WTC11 (cell line): ENCODE data around the gene PCGF1. TPM values are rescaled to one million over a fixed set of nuclear protein-coding genes. Genes with fewer than 3 reads are reported as not detected.

Experiments
- ATAC-seq: fragments of 200-7000 bp; cut with Tn5 transposase; 2 replicates; pipeline ENCODE4 v1.10.0; 2021; ENCODE audit warnings: mild to moderate bottlenecking, moderate library complexity
- CTCF ChIA-PET: fragments of 300-600 bp; sonication (Branson Sonifier 250); formaldehyde crosslinking; loops from one replicate; lab custom pipeline; 2021; ENCODE audit warnings: antibody characterized with exemption; lab: Charles Lee
- POLR2A ChIA-PET: fragments of 350-600 bp; sonication (Branson Sonifier 250); formaldehyde crosslinking; loops from one replicate; lab custom pipeline; 2021; ENCODE audit warnings: antibody characterized with exemption; lab: Charles Lee
- DNase-seq: peaks from one replicate; pipeline ENCODE4 v3.0.0; 2021; ENCODE audit warnings: low spot score
- H3K27ac Mint-ChIP-seq: 2 replicates; pipeline ENCODE4 v1.8.0; 2021; ENCODE audit warnings: mixed read lengths
- H3K27me3 Mint-ChIP-seq: 2 replicates; pipeline ENCODE4 v1.8.0; 2021; ENCODE audit warnings: low read depth, mild to moderate bottlenecking, moderate library complexity, mixed read lengths
- H3K36me3 Mint-ChIP-seq: 2 replicates; pipeline ENCODE4 v1.8.0; 2021; ENCODE audit warnings: mixed read lengths
- H3K4me1 Mint-ChIP-seq: 2 replicates; pipeline ENCODE4 v1.8.0; 2022; ENCODE audit warnings: mixed read lengths
- H3K4me3 Mint-ChIP-seq: 2 replicates; pipeline ENCODE4 v1.8.0; 2021; ENCODE audit warnings: mild to moderate bottlenecking, moderate library complexity, mixed read lengths
- H3K9me3 Mint-ChIP-seq: 2 replicates; pipeline ENCODE4 v1.8.0; 2021; ENCODE audit warnings: mixed read lengths
- ATF1 ChIP-seq: sonication (generic); formaldehyde crosslinking; IDR thresholded peaks from 2 replicates; pipeline ENCODE4 v1.8.1; 2023; ENCODE audit warnings: mild to moderate bottlenecking, moderate library complexity, missing genetic modification reagents
- CBFB ChIP-seq: sonication (generic); formaldehyde crosslinking; IDR thresholded peaks from 2 replicates; pipeline ENCODE4 v1.8.1; 2022; ENCODE audit warnings: mild to moderate bottlenecking, low read depth, missing genetic modification reagents
- CREM ChIP-seq: sonication (generic); formaldehyde crosslinking; IDR thresholded peaks from 2 replicates; pipeline ENCODE4 v1.8.1; 2022; ENCODE audit warnings: mild to moderate bottlenecking, missing genetic modification reagents, moderate library complexity
- ESRRA ChIP-seq: sonication (generic); formaldehyde crosslinking; IDR thresholded peaks from 2 replicates; pipeline ENCODE4 v1.8.1; 2022; ENCODE audit warnings: mild to moderate bottlenecking, missing genetic modification reagents, borderline replicate concordance
- GTF2I ChIP-seq: fragments of 250-450 bp; sonication (Bioruptor Pico); conservative IDR thresholded peaks from 2 replicates; pipeline ENCODE4 v1.4.0; 2021; ENCODE audit warnings: mild to moderate bottlenecking
- HMGA2 ChIP-seq: fragments of 250-450 bp; sonication (Bioruptor Pico); IDR thresholded peaks from 2 replicates; pipeline ENCODE4 v1.4.0; 2021; ENCODE audit warnings: mild to moderate bottlenecking, moderate library complexity
- HMGXB4 ChIP-seq: sonication (generic); formaldehyde crosslinking; IDR thresholded peaks from 2 replicates; pipeline ENCODE4 v1.8.1; 2023; ENCODE audit warnings: mild to moderate bottlenecking, moderate library complexity, missing genetic modification reagents
- PRRX2 ChIP-seq: fragments of 250-450 bp; sonication (Bioruptor Pico); IDR thresholded peaks from 2 replicates; pipeline ENCODE4 v1.8.0; 2021; ENCODE audit warnings: mild to moderate bottlenecking
- SMAD4 ChIP-seq: sonication (generic); formaldehyde crosslinking; IDR thresholded peaks from 2 replicates; pipeline ENCODE4 v1.8.0; 2022; ENCODE audit warnings: mild to moderate bottlenecking, missing genetic modification reagents
- TP53 ChIP-seq: sonication (generic); formaldehyde crosslinking; IDR thresholded peaks from 2 replicates; pipeline ENCODE4 v1.8.1; 2023; ENCODE audit warnings: mild to moderate bottlenecking, missing genetic modification reagents
- ZNF121 ChIP-seq: sonication (generic); formaldehyde crosslinking; IDR thresholded peaks from 2 replicates; pipeline ENCODE4 v1.8.0; 2023; ENCODE audit warnings: missing genetic modification reagents
- ZNF232 ChIP-seq: sonication (generic); formaldehyde crosslinking; IDR thresholded peaks from 2 replicates; pipeline ENCODE4 v1.8.0; 2022; ENCODE audit warnings: mild to moderate bottlenecking, missing genetic modification reagents
- ZNF317 ChIP-seq: sonication (generic); formaldehyde crosslinking; IDR thresholded peaks from 2 replicates; pipeline ENCODE4 v1.8.1; 2023; ENCODE audit warnings: low read depth, mild to moderate bottlenecking, moderate library complexity, missing genetic modification reagents, borderline replicate concordance
- total RNA-seq: library from RNA; stranded (reverse); gene quantifications from 3 replicates; pipeline ENCODE4 v1.2.3, GENCODE V29; 2021
- TF ChIP-seq, protein P1 (sequence below): sonication (generic); formaldehyde crosslinking; IDR thresholded peaks from 2 replicates; pipeline ENCODE4 v1.8.1; 2023; ENCODE audit warnings: mild to moderate bottlenecking, missing genetic modification reagents, moderate library complexity
- TF ChIP-seq, protein P2 (sequence below): sonication (generic); formaldehyde crosslinking; IDR thresholded peaks from 2 replicates; pipeline ENCODE4 v1.8.0; 2023; ENCODE audit warnings: missing genetic modification reagents
- TF ChIP-seq, protein P3 (sequence below): fragments of 250-450 bp; sonication (Bioruptor Pico); IDR thresholded peaks from 2 replicates; pipeline ENCODE4 v2.1.2; 2022; ENCODE audit warnings: mild to moderate bottlenecking, moderate library complexity

PCGF1 gene
- total RNA-seq, 1 experiment from 2014 or later, result 15.7 TPM

DNA sequence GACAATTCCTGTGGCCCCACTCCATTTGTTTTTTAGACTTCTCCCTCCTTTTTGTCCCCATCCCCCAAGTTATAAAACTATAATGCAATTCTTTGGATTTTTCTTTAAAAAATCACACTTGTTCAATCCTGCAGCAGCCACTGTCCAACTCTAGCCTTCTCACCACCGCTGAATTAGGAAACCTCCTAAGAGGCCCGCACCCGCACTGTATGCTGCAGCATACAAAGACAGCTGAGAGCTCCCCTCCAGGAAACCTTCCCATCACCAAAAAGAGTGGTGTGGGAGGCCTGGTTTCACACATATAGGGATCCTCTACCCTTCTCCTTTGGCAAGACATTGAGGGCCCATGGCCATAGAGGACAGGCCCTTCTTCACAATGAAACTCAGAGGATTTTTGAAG, 2.9 kb downstream of the PCGF1 start:
- TF ChIP-seq PRRX2 (CRISPR knock-in tag) (no peak), HMGA2 (CRISPR knock-in tag) (no peak), CBFB (CRISPR knock-in tag) (no peak), ZNF232 (no peak), CREM (CRISPR knock-in tag) (no peak), TP53 (no peak), GTF2I (CRISPR knock-in tag) (no peak), ESRRA (no peak)
- TF ChIP-seq, protein P1, sequence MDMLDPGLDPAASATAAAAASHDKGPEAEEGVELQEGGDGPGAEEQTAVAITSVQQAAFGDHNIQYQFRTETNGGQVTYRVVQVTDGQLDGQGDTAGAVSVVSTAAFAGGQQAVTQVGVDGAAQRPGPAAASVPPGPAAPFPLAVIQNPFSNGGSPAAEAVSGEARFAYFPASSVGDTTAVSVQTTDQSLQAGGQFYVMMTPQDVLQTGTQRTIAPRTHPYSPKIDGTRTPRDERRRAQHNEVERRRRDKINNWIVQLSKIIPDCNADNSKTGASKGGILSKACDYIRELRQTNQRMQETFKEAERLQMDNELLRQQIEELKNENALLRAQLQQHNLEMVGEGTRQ (CRISPR knock-in tag), result no peak
- TF ChIP-seq, protein P2, sequence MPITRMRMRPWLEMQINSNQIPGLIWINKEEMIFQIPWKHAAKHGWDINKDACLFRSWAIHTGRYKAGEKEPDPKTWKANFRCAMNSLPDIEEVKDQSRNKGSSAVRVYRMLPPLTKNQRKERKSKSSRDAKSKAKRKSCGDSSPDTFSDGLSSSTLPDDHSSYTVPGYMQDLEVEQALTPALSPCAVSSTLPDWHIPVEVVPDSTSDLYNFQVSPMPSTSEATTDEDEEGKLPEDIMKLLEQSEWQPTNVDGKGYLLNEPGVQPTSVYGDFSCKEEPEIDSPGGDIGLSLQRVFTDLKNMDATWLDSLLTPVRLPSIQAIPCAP, result no peak
- TF ChIP-seq, protein P3, sequence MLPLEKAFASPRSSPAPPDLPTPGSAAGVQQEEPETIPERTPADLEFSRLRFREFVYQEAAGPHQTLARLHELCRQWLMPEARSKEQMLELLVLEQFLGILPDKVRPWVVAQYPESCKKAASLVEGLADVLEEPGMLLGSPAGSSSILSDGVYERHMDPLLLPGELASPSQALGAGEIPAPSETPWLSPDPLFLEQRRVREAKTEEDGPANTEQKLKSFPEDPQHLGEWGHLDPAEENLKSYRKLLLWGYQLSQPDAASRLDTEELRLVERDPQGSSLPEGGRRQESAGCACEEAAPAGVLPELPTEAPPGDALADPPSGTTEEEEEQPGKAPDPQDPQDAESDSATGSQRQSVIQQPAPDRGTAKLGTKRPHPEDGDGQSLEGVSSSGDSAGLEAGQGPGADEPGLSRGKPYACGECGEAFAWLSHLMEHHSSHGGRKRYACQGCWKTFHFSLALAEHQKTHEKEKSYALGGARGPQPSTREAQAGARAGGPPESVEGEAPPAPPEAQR (CRISPR knock-in tag), result no peak
- ChIA-PET POLR2A (interaction anchor here (1.1 to 1.8 kb wide), 3 partner anchors 21 to 47 kb away, joined by 3 to 13 read pairs (median 6); partner anchors contain the start of genes AUP1, CCDC142, HTRA2 and TTC31), CTCF (interaction anchor here (1.1 to 6.0 kb wide), 3 partner anchors 9 to 83 kb away, joined by 6 to 43 read pairs (median 10); partner anchors contain the start of genes CCDC142, TLX2 and TTC31)
- ATAC-seq (no peak), DNase-seq (no peak)
- H3K4me3 Mint-ChIP-seq, result peak overlapping the region; percentile 81
- peaks cover 51% of the 10 kb centered on the region for H3K4me1 Mint-ChIP-seq
- H3K27ac Mint-ChIP-seq, result no peak overlapping the region
- peaks cover 22% of the 10 kb centered on the region for H3K36me3 Mint-ChIP-seq
- peaks cover 92% of the 10 kb centered on the region for H3K27me3 Mint-ChIP-seq
- no peaks in the 10 kb centered on the region for H3K9me3 Mint-ChIP-seq

DNA sequence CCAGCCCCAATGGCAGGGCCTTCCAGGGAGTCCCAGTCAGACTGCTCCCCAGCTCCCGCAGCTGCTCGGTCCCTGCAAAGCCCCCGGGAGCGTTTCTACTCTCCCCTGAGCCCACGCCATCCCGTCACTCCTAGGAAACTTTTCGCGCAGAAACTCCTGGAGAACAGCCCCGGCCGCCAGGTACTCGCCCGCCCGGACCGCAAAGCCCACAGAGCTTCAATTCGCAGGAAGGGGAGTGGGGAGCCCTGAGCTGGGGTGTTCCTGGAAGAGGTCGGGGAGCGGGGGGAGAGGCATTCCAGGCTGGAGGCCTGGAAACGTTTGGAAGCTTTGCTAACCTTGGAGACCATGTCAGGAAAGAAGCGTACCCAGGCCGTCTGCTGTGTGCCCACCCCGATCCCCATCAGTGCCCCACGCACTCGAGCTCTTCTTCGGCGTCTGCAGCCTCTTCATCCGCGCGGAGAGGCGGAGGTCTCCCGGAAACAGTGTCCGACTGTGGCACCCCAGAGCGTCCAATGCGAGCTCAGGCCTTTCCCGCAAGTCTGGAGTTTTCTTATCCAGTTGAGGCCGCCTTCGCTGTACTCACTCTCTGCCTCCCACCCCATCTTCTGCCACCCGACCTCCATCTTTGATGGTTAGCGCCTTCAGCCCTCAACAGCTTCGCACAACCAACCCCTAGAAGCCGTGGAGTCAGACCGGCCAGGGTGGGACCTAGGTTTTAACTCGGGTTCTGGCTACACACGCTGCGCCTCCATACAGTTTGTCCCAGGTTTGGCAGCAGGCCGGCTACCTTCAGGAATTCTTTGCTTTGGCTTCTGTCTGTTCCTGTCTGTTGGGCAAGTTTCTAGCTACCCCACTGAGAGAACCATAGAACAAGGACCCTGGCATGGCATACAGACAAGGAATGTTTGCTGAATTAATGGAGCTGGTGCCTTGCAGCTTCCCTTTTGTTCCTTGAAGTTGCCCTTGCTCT, 3.7 kb downstream of the PCGF1 start:
- no peak for DNase-seq
- no peak for TF ChIP-seq SMAD4
- no peak for TF ChIP-seq ZNF121 (CRISPR knock-in tag)
- TF ChIP-seq HMGXB4 (CRISPR knock-in tag), result peak; percentile 16; the same call in 1 of the 2 replicates
- no peak for TF ChIP-seq ATF1 (CRISPR knock-in tag)
- TF ChIP-seq ZNF317 (CRISPR knock-in tag), result no peak
- H3K4me1 Mint-ChIP-seq, result peaks cover 55% of the 10 kb centered on the region
- no peak overlapping the region for H3K27ac Mint-ChIP-seq
- H3K27me3 Mint-ChIP-seq, result peaks cover 92% of the 10 kb centered on the region
- POLR2A ChIA-PET, result interaction anchor here (1.0 to 1.8 kb wide), 5 partner anchors 21 to 64 kb away, joined by 3 to 13 read pairs (median 4); partner anchors contain the start of genes AUP1, CCDC142, HTRA2 and TTC31
- peaks cover 22% of the 10 kb centered on the region for H3K36me3 Mint-ChIP-seq
- ATAC-seq, result no peak
- CTCF ChIA-PET, result interaction anchor here (1.0 to 6.0 kb wide), 7 partner anchors 10 to 84 kb away, joined by 3 to 43 read pairs (median 4); partner anchors contain the start of genes CCDC142, TLX2 and TTC31
- H3K4me3 Mint-ChIP-seq, result peak overlapping the region; percentile 81
- H3K9me3 Mint-ChIP-seq, result no peaks in the 10 kb centered on the region
